Caco-2 (cell line): Measurements from ENCODE around the gene NME3. TPM values are rescaled to one million over a fixed set of nuclear protein-coding genes. Genes with fewer than 3 reads are reported as not detected.

Experiments
- BruUV-seq: library from RNA; stranded (reverse); fragments of 400-500 nt; replicated peaks from 2 replicates; lab custom pipeline; 2021; lab: Mats Ljungman, UMichigan
- CTCF ChIA-PET: fragments of 300-600 bp; sonication (Branson Sonifier 250); formaldehyde crosslinking; loops from one replicate; lab custom pipeline; 2022; ENCODE audit warnings: antibody characterized with exemption; lab: Charles Lee
- POLR2A ChIA-PET: fragments of 300-600 bp; sonication (Branson Sonifier 250); formaldehyde crosslinking; loops from one replicate; lab custom pipeline; 2022; ENCODE audit warnings: antibody characterized with exemption; lab: Charles Lee
- DNase-seq, 2 experiments: peaks; one replicate each; pipeline versions ENCODE4 v3.0.0 to v3.0.0-alpha.2; 2020 to 2022
- H3K27me3 ChIP-seq: replicated peaks from 2 replicates; pipeline ENCODE4 v1.6.0; 2011; ENCODE audit warnings: low read length; ENCODE audit not compliant: control insufficient read depth, insufficient read depth
- H3K36me3 ChIP-seq: 2 replicates; pipeline ENCODE4 v1.5.1; 2011; ENCODE audit warnings: low read length; ENCODE audit not compliant: control insufficient read depth, insufficient read depth
- H3K4me1 ChIP-seq: fragments of 250-450 bp; sonication (Bioruptor Pico); 2 replicates; pipeline ENCODE4 v1.5.1; 2020; ENCODE audit warnings: mild to moderate bottlenecking
- H3K4me3 ChIP-seq: 2 replicates; pipeline ENCODE4 v1.5.1; 2011; ENCODE audit warnings: low read depth, mild to moderate bottlenecking, control low read depth, low read length
- H3K9me3 ChIP-seq: fragments of 250-450 bp; sonication (Bioruptor Pico); 2 replicates; pipeline ENCODE4 v1.5.1; 2020; ENCODE audit warnings: mild to moderate bottlenecking, moderate library complexity
- H3K27ac Mint-ChIP-seq: one replicate; pipeline ENCODE4 v1.8.0; 2022; ENCODE audit warnings: mixed read lengths; ENCODE audit not compliant: unreplicated experiment
- H3K27me3 Mint-ChIP-seq: one replicate; pipeline ENCODE4 v1.8.0; 2022; ENCODE audit warnings: mixed read lengths; ENCODE audit not compliant: insufficient read depth, unreplicated experiment
- H3K36me3 Mint-ChIP-seq: one replicate; pipeline ENCODE4 v1.8.0; 2022; ENCODE audit warnings: mild to moderate bottlenecking, mixed read lengths; ENCODE audit not compliant: insufficient read depth, unreplicated experiment
- H3K4me1 Mint-ChIP-seq: one replicate; pipeline ENCODE4 v1.8.0; 2022; ENCODE audit warnings: low read depth, mixed read lengths; ENCODE audit not compliant: unreplicated experiment
- H3K4me3 Mint-ChIP-seq: one replicate; pipeline ENCODE4 v1.8.0; 2022; ENCODE audit warnings: mild to moderate bottlenecking, moderate library complexity, mixed read lengths; ENCODE audit not compliant: unreplicated experiment
- H3K9me3 Mint-ChIP-seq: one replicate; pipeline ENCODE4 v1.8.0; 2022; ENCODE audit warnings: mixed read lengths; ENCODE audit not compliant: unreplicated experiment
- intact Hi-C: fragments of 100-400 bp; cut with micrococcal nuclease; formaldehyde crosslinking; loops from one replicate; pipeline ENCODE4 v1.10.0; 2022; ENCODE audit not compliant: unreplicated experiment
- total RNA-seq: library from RNA; stranded (reverse); gene quantifications from 2 replicates; pipeline ENCODE4 v1.2.3, GENCODE V29; 2022
- TF ChIP-seq, protein P1 (sequence below), 2 experiments: fragments of 200-600 bp in 1 of 2; IDR thresholded peaks; 1 replicate in 1 of 2; 2 replicates in 1 of 2; pipeline versions ENCODE4 v1.5.1 to v1.8.0; 2011 to 2022; ENCODE audit warnings: antibody characterized with exemption in 1 of 2, control low read depth in 1 of 2, inconsistent platforms in 1 of 2, low read depth in 1 of 2, low read length in 1 of 2, mild to moderate bottlenecking in 1 of 2, moderate library complexity in 1 of 2; ENCODE audit not compliant: insufficient read depth in 1 of 2, severe bottlenecking in 1 of 2, unreplicated experiment in 1 of 2

Gene NME3
- total RNA-seq, 1 experiment from 2014 or later = 7.0 TPM

DNA sequence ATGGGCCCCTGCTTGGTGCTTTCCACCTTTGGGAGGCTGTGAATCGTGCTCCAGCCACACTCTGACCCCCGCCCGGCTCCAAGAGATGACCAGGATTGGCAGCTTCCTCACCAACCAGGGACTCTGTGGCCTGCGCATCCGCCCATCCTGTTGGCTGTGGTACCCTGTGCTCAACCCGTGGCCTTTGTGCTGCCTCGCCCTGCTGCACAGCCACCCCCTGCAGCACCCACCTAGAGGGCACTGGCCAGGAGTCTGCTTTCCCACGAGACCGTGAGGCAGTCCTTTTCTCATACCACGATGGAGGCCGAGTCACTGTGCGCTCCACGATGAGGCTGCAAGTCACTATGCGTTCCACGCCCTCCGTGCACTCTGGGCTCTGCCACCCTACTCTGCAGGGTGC lies 19.4 kb downstream of the NME3 start:
- no peak overlapping the region for H3K4me3 Mint-ChIP-seq
- H3K27ac Mint-ChIP-seq = no peak overlapping the region
- ChIA-PET POLR2A (no interaction called here), CTCF (interaction anchor here (0.7 kb wide), 1 partner anchor 62 kb away, joined by 4 read pairs; no protein-coding TSS in a partner anchor)
- no peaks in the 10 kb centered on the region for H3K9me3 Mint-ChIP-seq
- intact Hi-C loops = no loop called here
- no TSS peak for BruUV-seq
- peaks cover 31% of the 10 kb centered on the region for H3K36me3 Mint-ChIP-seq
- DNase-seq = no peak
- Histone ChIP-seq H3K9me3 (no peaks in the 10 kb centered on the region), H3K4me3 (no peak overlapping the region), H3K36me3 (no peaks in the 10 kb centered on the region), H3K27me3 (no peaks in the 10 kb centered on the region), H3K4me1 (peaks cover under 1% of the 10 kb centered on the region; the same call in 1 of the 2 replicates)
- no peaks in the 10 kb centered on the region for H3K4me1 Mint-ChIP-seq
- H3K27me3 Mint-ChIP-seq = no peaks in the 10 kb centered on the region
- TF ChIP-seq, protein P1, sequence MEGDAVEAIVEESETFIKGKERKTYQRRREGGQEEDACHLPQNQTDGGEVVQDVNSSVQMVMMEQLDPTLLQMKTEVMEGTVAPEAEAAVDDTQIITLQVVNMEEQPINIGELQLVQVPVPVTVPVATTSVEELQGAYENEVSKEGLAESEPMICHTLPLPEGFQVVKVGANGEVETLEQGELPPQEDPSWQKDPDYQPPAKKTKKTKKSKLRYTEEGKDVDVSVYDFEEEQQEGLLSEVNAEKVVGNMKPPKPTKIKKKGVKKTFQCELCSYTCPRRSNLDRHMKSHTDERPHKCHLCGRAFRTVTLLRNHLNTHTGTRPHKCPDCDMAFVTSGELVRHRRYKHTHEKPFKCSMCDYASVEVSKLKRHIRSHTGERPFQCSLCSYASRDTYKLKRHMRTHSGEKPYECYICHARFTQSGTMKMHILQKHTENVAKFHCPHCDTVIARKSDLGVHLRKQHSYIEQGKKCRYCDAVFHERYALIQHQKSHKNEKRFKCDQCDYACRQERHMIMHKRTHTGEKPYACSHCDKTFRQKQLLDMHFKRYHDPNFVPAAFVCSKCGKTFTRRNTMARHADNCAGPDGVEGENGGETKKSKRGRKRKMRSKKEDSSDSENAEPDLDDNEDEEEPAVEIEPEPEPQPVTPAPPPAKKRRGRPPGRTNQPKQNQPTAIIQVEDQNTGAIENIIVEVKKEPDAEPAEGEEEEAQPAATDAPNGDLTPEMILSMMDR (IDR thresholded peaks at IDR 0.05; ENCODE audit: insufficient read depth in 1 of 2, low read depth in 1 of 2, low read length in 1 of 2, severe bottlenecking in 1 of 2, unreplicated experiment in 1 of 2) = no peak

DNA sequence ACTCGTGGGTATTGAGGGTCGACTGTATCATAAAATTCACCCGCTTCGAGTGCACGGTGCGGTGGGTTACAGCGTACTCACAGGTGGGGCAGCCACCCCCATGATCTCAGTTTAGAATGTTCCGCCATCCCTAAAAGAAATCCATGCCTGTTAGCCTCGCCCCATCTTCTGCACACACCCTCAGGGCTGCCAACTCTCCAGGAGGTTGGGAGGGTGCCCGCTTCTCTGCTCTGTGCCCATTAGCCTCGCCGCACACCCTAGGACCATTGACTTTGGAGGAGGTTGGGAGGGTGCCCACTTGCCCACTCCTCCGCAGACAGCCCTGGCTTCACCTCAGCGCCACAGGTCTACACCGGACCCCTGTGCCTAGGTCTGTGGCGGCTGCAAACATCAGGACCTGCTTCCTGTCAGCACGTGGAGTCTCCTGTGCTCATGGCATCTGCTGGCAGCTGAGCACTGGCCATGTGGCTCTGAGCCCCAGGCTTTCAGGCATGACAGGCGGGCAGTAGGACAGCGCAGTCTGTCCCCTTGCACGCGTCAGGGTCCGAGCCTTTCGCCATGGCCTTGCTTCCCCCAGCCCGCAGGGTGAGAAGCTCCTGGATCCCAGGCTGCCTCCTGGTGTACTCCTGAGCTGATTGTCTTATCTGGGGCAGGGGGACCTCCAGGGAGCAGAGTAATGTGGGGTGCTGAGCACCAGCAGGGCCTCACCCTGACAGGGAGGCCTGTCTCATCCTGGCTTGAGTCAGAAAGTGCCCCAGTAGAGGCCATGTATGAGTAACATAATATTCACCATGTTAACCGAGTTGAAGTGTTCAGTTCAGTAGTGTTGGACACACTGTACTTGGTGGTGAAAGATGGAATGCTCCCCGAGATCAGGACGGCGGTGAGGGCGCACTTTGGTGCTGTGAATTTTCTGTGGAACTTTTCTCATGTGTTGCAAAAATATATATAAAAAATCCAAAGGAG lies 21.9 kb downstream of the NME3 start:
- no peaks in the 10 kb centered on the region for H3K4me1 Mint-ChIP-seq
- CTCF ChIA-PET = no interaction called here
- intact Hi-C loops = no loop called here

DNA sequence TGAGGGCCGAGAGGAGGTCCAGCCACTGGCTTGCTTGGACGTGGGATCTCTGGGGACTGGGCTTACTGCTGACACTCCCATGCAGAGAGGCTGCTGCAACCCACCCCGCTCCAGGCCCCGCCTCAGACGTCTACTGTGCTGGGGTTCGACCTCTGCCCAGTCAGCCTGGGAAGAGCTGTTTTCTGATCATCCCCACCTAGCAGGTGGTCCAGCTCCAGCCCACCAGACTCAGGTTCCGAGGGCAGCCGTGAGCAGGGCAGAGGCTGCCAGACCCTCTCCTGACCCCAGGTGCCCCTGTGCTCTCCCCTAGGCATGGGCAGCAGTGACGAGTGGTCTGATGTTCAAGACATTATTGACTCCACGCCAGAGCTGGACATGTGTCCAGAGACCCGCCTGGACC lies 23.4 kb downstream of the NME3 start:
- intact Hi-C loops = no loop called here
- H3K9me3 ChIP-seq = no peaks in the 10 kb centered on the region
- CTCF ChIA-PET = no interaction called here
- no peaks in the 10 kb centered on the region for H3K4me1 Mint-ChIP-seq
- no peaks in the 10 kb centered on the region for H3K9me3 Mint-ChIP-seq
- TF ChIP-seq, protein P1 (IDR thresholded peaks at IDR 0.05; ENCODE audit: insufficient read depth in 1 of 2, low read depth in 1 of 2, low read length in 1 of 2, severe bottlenecking in 1 of 2, unreplicated experiment in 1 of 2) = no peak
- peaks cover 14% of the 10 kb centered on the region for H3K36me3 Mint-ChIP-seq
- no peaks in the 10 kb centered on the region for H3K27me3 Mint-ChIP-seq
- no peak for DNase-seq
- no peak overlapping the region for H3K27ac Mint-ChIP-seq
- H3K27me3 ChIP-seq = no peaks in the 10 kb centered on the region
- no peak overlapping the region for H3K4me3 Mint-ChIP-seq
- no peaks in the 10 kb centered on the region for H3K4me1 ChIP-seq
- BruUV-seq = no TSS peak
- H3K36me3 ChIP-seq = no peaks in the 10 kb centered on the region
- no peak overlapping the region for H3K4me3 ChIP-seq
- POLR2A ChIA-PET = no interaction called here

More for the DNA sequence above, 21.9 kb downstream of the NME3 start:
- Mint-ChIP-seq H3K9me3 (no peaks in the 10 kb centered on the region), H3K36me3 (peaks cover 20% of the 10 kb centered on the region), H3K27ac (no peak overlapping the region), H3K4me3 (no peak overlapping the region), H3K27me3 (no peaks in the 10 kb centered on the region)
- Histone ChIP-seq H3K4me3 (no peak overlapping the region), H3K27me3 (no peaks in the 10 kb centered on the region), H3K36me3 (no peaks in the 10 kb centered on the region), H3K9me3 (no peaks in the 10 kb centered on the region), H3K4me1 (no peaks in the 10 kb centered on the region)
- TF ChIP-seq, protein P1 (IDR thresholded peaks at IDR 0.05; ENCODE audit: insufficient read depth in 1 of 2, low read depth in 1 of 2, low read length in 1 of 2, severe bottlenecking in 1 of 2, unreplicated experiment in 1 of 2) = no peak
- BruUV-seq = no TSS peak
- no peak for DNase-seq
- POLR2A ChIA-PET = no interaction called here
